ENCODE results near the gene UPP2. TPM values are rescaled to one million over a fixed set of nuclear protein-coding genes. Genes with fewer than 3 reads are reported as not detected.

UPP2 gene
- total RNA-seq, 1 donor from 2014 or later: not detected

DNA sequence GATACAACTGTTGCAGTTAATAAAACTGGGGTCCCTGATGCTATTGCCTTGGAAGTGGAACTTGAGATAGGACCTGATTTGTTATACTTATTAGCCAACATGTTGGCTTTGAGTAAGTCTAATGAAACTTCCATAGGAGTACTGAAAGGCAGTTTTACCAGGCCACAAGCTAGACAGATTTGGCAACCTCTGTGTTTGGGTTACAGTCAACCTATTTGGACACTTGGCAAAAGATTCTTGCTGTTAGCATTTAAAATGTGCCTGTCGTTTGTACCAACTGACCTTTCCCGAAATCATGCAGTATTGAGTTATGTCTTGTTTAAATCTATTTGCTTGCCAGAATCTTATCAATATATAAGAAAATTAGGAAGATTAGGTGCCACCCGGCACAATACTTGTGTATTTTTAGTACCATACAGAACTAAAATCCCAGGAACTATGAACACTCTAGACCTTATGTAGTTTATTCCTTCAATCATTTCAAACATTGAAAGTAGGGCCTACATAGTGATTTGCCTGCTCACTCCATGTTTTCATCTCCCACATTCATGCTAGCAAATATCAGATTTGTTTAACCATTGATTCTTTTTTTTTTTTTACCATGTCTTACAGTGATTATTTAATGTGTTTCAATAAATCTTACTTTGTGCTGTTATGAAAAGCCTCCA lies 35.5 kb upstream of the UPP2 start:
- FAIRE-seq (no peak), DNase-seq (ENCODE audit: low read depth) (no peak)
- H3K36me3 ChIP-seq (ENCODE audit: insufficient read depth, low read length): no peaks in the 10 kb centered on the region
- H3K4me3 ChIP-seq (ENCODE audit: insufficient read depth, low read depth, low read length): no peak overlapping the region
- no peak overlapping the region for H3K9ac ChIP-seq (ENCODE audit: low read length)
- TF ChIP-seq CTCF (IDR thresholded peaks at IDR 0.05; ENCODE audit: insufficient read depth, low read depth, low read length): no peak
- TF ChIP-seq EZH2 (IDR thresholded peaks at IDR 0.05; ENCODE audit: insufficient read depth, low read length): no peak
- no peaks in the 10 kb centered on the region for H3K79me2 ChIP-seq (ENCODE audit: insufficient read depth, low read length)
- Mint-ChIP-seq H3K27me3 (ENCODE audit: low read depth, unreplicated experiment) (peaks cover 1% of the 10 kb centered on the region), H3K36me3 (ENCODE audit: low read depth, unreplicated experiment) (no peaks in the 10 kb centered on the region), H3K4me3 (ENCODE audit: unreplicated experiment) (no peak overlapping the region), H3K4me1 (ENCODE audit: low read depth, unreplicated experiment) (no peaks in the 10 kb centered on the region), H3K9me3 (ENCODE audit: unreplicated experiment) (peaks cover 8% of the 10 kb centered on the region), H3K27ac (ENCODE audit: unreplicated experiment) (no peak overlapping the region)
- no peaks in the 10 kb centered on the region for H3K27me3 ChIP-seq (ENCODE audit: insufficient read depth, low read length)
- no peaks in the 10 kb centered on the region for H3K4me1 ChIP-seq (ENCODE audit: insufficient read depth, low read length)
- no peaks in the 10 kb centered on the region for H4K20me1 ChIP-seq (ENCODE audit: insufficient read depth, low read length)
- H3K9me3 ChIP-seq (ENCODE audit: insufficient read depth, low read depth, low read length): no peaks in the 10 kb centered on the region
- no peak overlapping the region for H3K4me2 ChIP-seq (ENCODE audit: low read length)
- no peak overlapping the region for H3K27ac ChIP-seq (ENCODE audit: low read depth, low read length)
- H2AFZ ChIP-seq (ENCODE audit: low read depth, low read length): no peak overlapping the region

DNA sequence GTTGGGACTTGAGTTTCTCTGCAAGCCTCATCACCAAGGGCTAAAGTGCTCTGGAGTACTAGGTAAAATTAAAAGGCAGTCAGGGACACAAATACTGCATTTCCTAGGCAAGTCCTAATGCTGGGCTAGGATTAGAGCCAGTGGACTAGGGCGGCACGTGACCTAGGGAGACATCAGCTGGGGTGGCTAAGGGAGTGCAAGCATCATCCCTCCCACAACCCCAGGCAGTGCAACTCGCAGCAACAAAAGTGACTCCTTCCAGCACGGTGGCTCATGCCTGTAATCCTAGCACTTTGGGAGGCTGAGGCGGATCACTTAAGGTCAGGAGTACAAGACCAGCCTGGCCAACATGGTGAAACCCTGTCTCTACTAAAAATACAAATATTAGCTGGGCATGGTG lies 30.7 kb upstream of the UPP2 start:
- TF ChIP-seq CTCF (IDR thresholded peaks at IDR 0.05; ENCODE audit: insufficient read depth, low read depth, low read length): no peak
- no peak for TF ChIP-seq EZH2 (IDR thresholded peaks at IDR 0.05; ENCODE audit: insufficient read depth, low read length)
- Mint-ChIP-seq H3K4me1 (ENCODE audit: low read depth, unreplicated experiment) (no peaks in the 10 kb centered on the region), H3K4me3 (ENCODE audit: unreplicated experiment) (no peak overlapping the region), H3K9me3 (ENCODE audit: unreplicated experiment) (no peaks in the 10 kb centered on the region), H3K27ac (ENCODE audit: unreplicated experiment) (no peak overlapping the region), H3K27me3 (ENCODE audit: low read depth, unreplicated experiment) (no peaks in the 10 kb centered on the region), H3K36me3 (ENCODE audit: low read depth, unreplicated experiment) (no peaks in the 10 kb centered on the region)
- no peaks in the 10 kb centered on the region for H3K79me2 ChIP-seq (ENCODE audit: insufficient read depth, low read length)
- H3K4me3 ChIP-seq (ENCODE audit: insufficient read depth, low read depth, low read length): no peak overlapping the region
- H4K20me1 ChIP-seq (ENCODE audit: insufficient read depth, low read length): no peaks in the 10 kb centered on the region
- no peaks in the 10 kb centered on the region for H3K4me1 ChIP-seq (ENCODE audit: insufficient read depth, low read length)
- H3K27me3 ChIP-seq (ENCODE audit: insufficient read depth, low read length): no peaks in the 10 kb centered on the region
- H3K36me3 ChIP-seq (ENCODE audit: insufficient read depth, low read length): no peaks in the 10 kb centered on the region
- DNase-seq (ENCODE audit: low read depth): no peak
- H3K9ac ChIP-seq (ENCODE audit: low read length): no peak overlapping the region
- H2AFZ ChIP-seq (ENCODE audit: low read depth, low read length): no peak overlapping the region
- no peaks in the 10 kb centered on the region for H3K9me3 ChIP-seq (ENCODE audit: insufficient read depth, low read depth, low read length)
- no peak for FAIRE-seq
- H3K4me2 ChIP-seq (ENCODE audit: low read length): no peak overlapping the region
- H3K27ac ChIP-seq (ENCODE audit: low read depth, low read length): no peak overlapping the region

DNA sequence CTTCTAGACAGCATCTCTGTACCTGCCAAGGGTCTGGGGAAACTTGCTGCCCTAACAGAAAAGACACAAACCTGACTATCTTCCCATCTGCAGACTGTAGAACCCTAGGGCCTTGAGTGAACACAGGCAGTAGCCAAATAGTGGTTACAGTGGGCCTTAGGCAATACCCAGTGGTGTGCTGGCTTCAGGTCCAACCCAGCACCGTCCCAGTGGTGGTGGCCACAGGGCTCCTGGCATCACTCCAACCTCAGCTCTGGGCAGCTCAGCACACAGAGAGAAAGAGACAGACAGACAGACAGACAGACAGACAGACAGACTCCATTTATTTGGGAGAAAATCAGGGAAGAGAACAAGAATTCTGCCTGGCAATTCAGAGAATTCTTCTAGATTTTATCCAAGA lies 29.3 kb upstream of the UPP2 start:
- Histone ChIP-seq H2AFZ (ENCODE audit: low read depth, low read length) (no peak overlapping the region), H4K20me1 (ENCODE audit: insufficient read depth, low read length) (no peaks in the 10 kb centered on the region), H3K9ac (ENCODE audit: low read length) (no peak overlapping the region), H3K9me3 (ENCODE audit: insufficient read depth, low read depth, low read length) (no peaks in the 10 kb centered on the region), H3K4me2 (ENCODE audit: low read length) (no peak overlapping the region), H3K27ac (ENCODE audit: low read depth, low read length) (no peak overlapping the region), H3K79me2 (ENCODE audit: insufficient read depth, low read length) (no peaks in the 10 kb centered on the region), H3K27me3 (ENCODE audit: insufficient read depth, low read length) (no peaks in the 10 kb centered on the region), H3K4me1 (ENCODE audit: insufficient read depth, low read length) (no peaks in the 10 kb centered on the region), H3K36me3 (ENCODE audit: insufficient read depth, low read length) (no peaks in the 10 kb centered on the region), H3K4me3 (ENCODE audit: insufficient read depth, low read depth, low read length) (no peak overlapping the region)
- no peaks in the 10 kb centered on the region for H3K4me1 Mint-ChIP-seq (ENCODE audit: low read depth, unreplicated experiment)
- no peak overlapping the region for H3K27ac Mint-ChIP-seq (ENCODE audit: unreplicated experiment)
- TF ChIP-seq EZH2 (IDR thresholded peaks at IDR 0.05; ENCODE audit: insufficient read depth, low read length): no peak
- no peak for TF ChIP-seq CTCF (IDR thresholded peaks at IDR 0.05; ENCODE audit: insufficient read depth, low read depth, low read length)
- H3K4me3 Mint-ChIP-seq (ENCODE audit: unreplicated experiment): no peak overlapping the region
- no peak for DNase-seq (ENCODE audit: low read depth)
- no peak for FAIRE-seq
- H3K36me3 Mint-ChIP-seq (ENCODE audit: low read depth, unreplicated experiment): no peaks in the 10 kb centered on the region
- H3K27me3 Mint-ChIP-seq (ENCODE audit: low read depth, unreplicated experiment): no peaks in the 10 kb centered on the region
- peaks cover 3% of the 10 kb centered on the region for H3K9me3 Mint-ChIP-seq (ENCODE audit: unreplicated experiment)
